NCI-H69 (cell line): ENCODE results near the gene OSBPL3.
"Not testable (repeated sequence)": the region's sequence is repeated elsewhere in the genome, so short reads cannot be mapped to it uniquely, and the experiment has no call there.

Experiments
- DNase-seq: peaks from one replicate; lab custom pipeline; 2025; lab: John Stamatoyannopoulos, UW

Gene OSBPL3

DNA sequence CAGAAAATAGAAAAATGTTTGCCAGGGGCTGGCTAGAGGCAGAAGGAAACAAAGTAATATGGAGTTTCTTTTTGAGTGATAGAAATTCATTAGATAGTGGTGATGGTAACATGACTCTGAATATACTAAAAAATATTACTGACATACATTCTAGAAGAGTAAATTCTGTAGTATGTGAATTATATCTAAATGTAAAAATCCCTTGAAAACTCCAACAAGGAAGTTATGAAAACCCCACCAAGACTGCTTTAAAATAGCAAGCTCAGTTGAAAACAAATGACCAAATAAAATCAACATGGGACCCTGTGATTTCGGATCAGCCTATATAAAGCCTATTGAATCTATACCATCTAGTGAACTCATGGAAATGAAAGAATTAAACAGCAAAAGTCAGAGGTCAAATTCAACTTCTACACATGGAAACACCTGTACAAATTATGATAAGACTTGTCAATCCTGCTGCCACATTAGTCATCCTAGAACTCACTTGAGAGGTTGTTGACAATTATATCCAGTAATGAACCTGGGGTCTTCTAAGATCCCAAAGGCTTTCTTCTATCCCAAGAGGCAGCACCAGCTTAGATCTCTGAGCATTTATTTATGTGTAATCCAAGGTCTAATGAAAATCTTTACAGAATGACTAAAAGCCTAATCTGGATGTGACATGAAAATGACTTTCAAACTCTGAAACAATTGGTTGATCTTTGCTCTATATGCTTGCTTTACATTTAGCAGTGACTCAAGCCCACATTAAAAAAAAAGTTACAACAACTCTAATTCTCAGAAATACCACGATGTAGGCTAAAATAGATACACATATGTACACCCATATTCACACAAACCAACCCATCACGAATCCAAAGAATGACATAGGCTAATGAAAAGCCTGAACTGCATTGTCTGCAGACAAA, 59.3 kb downstream of the OSBPL3 start:
- DNase-seq, result no peak

DNA sequence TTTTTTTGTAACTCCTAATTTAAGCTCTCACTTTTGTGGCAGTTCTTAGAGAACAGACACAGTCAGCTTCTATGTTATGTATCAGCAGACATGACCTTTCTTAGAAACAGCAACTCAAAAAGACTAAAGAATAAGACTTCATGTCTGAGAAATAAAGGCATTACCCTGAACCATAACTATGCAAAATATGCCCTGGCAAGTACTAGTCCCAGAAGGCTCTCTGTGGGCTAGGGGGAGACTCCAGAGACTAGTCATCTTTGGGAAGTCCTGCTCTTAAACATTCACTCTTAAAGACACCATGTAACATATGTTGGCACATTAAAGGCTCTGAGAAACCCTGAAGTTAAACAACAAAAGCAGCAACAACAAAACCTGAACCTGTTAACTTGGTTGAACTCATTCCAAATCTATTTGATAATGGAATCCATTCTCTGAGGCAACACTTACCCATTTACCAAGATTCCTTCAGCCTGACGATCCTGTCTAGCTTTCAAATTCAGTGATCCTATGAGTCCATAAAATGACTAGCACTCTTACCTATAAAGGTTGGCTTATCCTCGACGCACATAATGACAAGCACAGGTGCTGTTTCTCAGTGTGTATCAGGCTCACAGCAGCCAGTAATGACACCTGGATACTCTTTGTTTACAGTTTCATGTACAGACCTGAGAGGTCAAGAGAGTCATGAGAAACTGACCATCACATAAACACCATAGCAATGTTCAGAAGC, 62.3 kb downstream of the OSBPL3 start:
- no peak for DNase-seq

DNA sequence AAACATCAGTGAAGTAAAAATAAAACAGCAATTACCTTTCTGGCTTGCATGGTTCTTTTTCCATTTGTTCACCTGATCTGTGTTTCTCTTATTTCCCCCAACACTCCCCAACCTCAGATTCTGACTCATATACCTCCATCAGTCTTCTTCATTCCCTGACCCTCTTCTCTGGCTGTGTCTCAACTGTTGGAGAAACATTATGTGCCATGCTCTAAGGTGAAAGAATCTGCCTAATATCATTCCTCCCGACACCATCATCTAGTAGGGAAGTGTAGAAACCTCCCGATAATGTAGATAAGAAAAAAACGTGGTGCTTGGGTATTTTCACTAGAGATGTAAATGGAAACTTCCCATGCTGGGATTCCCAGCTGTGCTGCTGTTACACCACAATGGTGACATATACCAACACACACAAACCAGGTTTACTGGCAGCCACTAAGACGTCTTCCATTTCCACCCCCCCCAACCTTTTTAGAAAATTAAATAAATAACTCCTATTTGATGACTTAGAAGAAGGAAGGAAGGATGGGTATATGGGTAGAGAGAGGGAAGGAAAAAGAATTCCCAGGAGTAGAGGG, 63.4 kb downstream of the OSBPL3 start:
- DNase-seq, result no peak

DNA sequence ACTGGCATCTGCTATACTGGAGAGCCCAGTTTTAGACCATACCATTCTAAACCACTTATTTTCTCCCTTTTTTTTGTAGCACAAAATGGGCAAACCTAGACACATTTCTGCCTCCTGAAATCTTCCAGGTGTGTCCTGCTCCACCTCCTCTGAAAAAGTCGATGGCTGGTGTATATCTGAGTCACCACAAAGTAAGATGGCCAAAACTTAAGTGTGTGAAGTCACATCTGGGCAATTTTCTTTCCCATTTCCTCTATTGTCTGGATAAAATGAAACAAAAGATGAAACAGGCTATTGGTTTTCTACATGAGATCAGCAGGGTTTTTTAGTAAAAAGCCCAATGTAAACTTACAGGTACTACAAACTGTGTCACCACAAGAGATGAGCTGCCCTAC, 65.5 kb downstream of the OSBPL3 start:
- no peak for DNase-seq

DNA sequence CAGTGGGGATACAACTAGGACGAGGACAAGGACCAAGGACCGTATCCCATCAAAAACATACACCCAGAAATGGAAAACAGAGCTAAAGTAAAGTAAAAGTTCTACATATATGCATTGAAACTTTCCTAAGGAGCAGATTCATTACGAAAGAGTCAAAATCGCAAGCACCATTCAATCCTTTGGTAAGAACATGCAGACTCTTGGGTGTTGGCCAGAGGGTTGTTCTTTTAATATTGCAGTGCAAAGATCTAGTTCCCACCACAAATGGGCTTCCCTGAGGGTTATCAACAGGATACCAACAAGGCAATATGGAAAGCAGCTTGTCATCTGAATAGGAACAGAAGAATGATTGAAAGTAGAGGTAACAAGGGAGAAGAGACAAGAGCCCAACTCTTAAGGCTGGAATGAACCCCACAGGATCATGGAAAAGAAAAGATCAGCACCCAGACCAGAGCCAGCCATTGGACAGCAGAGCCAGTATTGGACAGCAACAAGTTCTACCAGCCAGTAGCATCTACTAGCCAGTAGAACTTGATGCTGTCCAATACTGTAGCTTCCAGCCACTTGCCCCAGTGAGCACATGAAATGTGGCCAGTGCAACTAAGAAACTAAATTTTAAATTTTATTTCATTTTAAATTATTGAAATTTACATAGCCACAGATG, 66.0 kb downstream of the OSBPL3 start:
- DNase-seq, result no peak

DNA sequence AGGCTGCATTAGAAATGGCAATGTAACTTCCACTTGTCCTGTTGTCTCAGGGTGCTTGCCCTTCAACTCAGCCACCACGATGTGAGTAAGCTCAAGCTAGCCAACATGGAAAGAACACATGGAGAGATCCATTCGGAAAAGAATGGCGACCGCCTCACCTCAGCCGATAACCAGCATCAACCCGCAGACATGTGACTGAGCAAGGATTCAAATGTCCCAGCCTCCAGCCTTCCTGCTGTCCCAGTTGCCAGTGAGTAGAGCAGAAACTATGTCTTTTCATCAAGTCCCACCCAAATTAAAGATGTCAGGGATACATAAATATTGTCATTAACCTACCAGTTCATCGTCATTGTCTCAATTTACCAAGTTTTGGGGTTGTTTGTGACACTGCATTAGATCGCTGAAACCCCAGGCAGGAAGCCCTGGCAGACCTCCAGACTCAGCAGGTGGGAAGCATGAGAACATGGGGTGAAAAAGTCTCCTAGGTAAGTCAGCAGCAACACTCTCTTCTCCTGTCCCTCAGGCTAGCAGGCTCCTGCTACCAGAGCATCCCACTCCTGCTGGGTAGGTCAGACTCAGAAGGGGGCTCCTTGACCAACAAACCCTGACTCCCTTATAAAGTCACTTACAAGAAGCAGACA, 67.0 kb downstream of the OSBPL3 start:
- DNase-seq, result peak; percentile 24

DNA sequence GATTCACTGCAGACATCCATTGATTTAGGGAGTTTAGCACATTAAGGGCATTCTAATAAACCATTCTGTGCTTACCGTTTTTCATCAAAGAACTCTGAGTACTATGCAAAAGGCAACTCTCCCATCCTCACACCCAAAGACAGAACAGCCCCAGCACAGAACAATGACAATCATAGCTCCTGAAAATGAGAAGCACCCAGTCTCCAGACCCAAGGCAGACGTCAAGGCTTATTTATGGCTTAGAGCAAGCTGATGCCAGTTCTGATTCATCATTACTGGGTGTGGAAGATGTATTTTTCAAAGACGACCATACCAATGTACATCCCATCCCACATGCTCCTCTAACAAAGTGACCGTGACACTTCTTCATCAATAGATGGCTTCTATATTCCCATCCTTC, 67.6 kb downstream of the OSBPL3 start:
- no peak for DNase-seq

DNA sequence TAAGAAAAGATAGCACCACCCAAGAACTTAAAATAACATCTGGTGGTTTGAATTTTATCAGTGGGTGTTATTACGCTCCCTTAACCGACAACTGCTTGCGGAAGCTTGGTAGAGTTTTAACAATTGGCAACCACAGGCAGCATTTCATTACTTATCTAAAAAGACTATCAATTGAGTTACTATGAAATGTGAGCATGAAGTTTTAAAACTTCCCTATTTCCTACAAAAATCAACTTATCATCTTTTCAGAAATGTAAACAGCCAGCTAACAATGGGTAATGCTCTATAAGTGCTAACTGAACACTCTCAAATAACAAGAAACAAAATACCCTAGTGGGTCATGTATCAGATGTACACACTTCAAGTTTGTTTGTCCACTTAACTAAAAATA, 68.8 kb downstream of the OSBPL3 start:
- no peak for DNase-seq

DNA sequence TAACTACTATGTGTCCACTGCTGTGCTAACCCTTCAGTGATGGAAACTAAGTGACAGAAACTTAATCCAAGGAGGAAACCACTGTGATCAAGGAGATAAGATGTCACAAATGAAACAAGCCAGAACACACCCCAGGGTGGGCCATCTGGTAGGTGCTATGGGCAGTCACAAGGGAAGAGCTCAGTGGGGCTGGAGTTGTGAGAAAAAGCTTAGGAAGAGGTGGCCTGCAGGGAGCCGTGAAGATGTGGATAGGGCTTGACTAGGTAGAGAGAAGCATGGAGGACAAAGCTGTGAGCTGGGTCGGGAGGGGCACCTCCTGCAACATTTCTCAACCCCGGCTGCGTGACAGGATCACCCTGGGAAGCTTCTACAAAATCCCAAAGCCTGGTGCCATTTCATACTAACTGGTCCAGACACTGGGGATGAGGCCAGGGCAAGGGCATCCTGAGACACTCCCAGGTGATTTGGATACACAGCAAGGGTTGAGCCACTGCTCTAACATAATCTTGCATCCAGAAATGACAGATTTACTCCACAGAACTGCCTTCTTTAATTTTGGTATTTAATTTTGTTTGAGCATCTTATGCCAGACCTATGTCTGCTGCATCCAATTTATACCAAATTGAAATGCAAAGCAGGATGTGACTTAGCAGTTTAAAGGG, 69.3 kb downstream of the OSBPL3 start:
- DNase-seq, result no peak

DNA sequence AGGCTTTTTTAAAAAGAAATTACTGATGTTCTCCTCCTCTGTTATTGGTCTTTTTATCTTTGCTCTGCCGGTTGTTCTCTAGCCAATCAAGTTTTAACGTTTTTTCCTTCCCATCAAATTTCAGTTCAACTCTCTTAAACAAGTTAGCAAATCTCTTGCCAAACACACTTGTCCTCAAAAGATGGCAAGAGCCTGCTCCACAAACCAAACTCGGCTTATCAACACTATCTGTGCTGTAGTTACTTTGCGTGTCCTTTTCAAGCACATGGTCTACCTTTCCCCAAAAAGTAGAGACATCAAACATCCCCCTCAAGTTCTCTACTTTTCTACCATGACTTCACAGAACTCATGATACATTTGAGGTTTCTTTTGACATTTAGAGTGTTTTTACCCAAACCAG, 71.3 kb downstream of the OSBPL3 start:
- DNase-seq, result no peak

DNA sequence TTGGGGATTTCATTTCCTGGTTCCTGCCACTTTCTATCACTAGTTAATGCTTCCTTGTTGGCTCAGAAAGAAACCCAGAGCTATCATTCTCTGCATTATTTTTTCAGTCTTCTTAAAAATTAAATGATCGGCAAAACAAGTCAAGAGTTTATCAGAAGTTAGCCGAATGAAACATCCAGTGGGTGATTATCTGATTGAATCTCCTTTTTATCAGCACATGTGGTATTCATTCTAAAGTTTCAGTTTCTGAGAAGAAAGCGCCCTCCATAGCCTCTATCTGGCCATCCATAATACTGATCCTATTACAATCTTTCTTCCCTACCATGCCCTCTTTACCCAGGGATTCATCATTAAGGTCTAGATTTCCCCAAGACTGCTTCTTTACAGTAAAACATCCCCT, 71.8 kb downstream of the OSBPL3 start:
- DNase-seq, result no peak

DNA sequence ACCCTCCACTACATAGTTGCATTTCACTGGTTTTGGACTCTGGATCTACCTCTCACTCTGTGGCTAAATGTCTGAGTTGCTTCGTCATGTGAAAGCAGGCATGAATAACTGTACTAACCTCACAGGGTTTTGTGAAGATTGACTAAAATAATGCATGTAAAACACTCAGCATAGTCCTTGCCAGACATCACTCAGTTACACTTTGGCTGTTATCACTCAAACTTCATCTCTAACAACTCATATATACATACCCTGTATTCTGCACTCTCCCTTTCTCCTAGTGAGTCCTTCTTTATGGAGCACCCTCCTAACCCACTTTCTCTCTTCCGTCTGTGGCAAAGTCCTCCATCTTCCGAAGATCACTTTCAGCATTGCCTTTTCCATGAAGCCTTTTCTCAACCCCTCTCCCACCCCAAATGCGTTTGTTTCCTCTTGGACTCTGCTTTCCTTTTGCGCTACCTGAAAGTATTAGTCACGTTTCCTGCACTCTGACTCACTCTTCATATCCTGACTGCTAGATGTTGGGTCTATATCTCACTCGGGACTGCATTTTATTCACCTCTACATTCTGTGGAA, 72.6 kb downstream of the OSBPL3 start:
- no peak for DNase-seq

DNA sequence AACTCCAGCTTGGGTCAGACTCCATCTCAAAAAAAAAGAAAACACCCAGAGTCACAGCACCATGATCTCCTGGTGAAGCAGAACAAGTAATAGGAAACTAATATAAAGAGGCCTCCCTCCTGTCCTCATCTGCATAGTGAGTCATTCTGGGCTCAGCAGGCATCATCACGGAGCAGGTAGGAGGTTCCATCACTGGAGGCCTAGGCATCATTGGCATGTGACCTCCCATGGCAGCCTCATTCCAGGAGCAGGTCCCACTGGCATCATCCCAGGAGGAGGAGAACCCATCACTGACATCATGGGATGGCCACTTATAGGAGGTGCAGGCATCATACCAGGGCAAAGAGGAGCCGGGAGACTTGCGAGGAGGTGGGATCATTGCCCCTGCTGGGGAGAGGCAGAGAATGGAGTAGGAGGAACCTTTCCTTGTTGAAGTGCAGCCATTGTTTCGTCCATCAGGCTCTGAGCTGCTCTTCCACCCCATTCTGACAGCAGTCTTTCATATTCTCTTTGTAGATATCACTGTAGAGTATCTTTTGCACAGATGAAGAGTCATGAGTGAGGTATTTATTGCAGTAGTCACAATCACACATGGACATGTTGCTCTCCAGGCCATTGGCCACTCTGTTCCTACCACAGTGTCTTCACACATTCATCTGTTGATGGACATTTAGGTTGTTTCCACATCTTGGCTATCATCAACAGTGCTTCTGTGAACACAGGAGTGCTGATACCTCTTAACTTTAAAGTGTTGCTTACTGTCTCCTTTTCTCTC, 73.8 kb downstream of the OSBPL3 start:
- no peak for DNase-seq

DNA sequence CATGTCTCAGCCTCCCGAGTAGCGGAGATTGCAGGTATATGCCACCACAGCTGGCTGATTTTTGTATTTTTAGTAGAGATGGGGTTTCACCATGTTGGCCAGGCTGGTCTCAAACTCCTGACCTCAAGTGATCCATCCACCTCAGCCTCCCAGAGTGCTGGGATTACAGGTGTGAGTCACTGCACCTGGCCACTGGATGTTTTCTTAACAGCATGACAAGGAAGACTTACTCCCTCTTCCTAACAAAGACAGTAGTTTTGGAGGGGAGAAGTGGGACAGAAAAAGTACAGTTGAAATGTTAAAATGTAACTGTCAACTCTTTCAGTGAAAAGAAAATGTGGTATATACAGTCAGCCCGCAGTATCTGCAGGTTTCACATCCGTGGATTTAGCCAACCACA, 76.0 kb downstream of the OSBPL3 start:
- not testable (repeated sequence) for DNase-seq

DNA sequence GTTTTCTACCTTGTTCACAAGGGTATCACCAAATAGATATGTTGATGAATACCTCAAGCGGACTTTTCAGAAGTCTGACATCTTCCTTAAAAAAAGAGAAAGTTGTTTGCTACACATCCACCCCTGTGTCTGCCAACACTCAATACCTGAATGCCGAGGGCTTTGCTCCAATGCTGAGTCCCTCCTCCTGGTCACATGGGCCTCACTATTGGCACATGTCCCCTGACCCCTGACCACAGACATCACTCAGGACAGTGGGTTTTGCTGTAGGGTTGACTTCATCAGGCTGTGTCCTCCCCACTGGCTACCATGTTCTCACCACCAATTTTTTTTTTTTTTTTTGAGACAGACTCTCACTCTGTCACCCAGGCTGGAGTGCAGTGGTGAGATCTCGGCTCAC, 76.4 kb downstream of the OSBPL3 start:
- no peak for DNase-seq

DNA sequence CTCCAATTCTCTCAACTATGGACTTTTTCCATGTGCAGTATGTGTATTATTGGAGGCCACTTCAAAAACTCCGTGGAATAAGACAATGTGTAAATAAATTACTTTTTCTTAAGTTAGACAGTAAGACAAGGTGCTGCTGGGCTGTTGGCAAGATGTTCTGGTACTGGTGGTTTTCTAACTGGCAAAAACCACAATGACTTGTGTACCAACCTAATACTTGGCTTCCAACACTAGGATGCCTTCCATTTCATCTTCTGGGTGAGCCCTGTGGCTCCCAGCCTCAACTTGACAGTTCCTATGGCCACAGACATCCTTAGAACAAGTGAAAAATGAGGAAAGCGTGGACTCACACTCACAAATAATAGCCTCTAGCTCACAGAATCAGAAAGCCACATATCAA, 77.0 kb downstream of the OSBPL3 start:
- no peak for DNase-seq

DNA sequence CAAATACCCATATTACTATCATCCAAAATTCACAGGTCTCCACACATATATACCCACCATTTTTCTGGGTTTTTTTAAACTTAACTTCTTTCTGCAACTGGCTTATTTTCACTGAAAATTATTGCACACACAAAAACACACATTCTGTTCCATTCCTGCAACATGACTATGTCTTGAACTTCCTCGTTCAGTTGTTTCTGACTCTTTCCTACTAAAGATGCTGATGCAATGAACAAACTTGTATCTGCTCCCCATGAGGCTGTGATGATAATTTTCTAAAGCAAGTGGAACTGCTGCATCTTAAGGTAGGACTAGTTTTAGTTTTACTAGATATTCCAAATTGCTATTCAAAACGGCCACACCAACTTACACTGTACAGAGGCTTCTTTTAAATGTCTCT, 77.7 kb downstream of the OSBPL3 start:
- DNase-seq, result no peak

DNA sequence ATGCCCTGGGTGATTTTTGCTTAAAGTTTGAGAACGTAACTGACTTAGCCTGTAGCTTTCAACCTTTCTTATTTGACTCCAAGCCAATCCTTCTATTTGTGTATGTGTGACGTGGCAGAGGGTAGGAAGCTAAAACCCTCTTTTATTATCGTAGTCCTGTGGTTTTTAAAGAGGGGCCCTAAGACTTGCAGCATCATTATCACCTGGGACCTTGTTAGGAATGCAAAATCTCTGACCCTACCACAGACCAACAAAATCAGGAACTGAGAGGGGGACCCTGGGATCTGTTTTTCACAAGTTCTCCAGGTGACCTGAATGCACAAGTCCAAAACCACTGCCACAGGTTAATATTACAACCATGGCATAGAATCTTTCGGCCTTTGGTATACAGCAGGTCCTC, 80.1 kb downstream of the OSBPL3 start:
- no peak for DNase-seq

DNA sequence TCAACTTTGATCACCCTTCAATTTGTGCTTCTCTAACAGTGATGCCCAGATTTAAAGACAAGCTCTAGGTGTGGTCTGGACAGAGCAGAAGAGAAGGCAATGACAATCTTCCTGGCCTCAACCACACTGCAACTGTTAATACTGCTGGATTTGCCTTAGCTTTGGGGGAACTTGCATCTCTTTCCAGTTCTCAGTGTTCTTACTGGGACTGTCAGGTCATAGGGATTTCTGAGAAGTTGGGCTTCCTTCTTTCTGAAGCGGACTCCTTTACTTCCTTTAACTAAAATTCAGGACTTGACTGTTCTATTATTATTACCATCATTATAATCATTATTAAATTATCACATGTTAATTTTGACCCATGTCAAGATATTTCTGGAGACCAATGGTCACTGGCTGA, 80.8 kb downstream of the OSBPL3 start:
- no peak for DNase-seq

DNA sequence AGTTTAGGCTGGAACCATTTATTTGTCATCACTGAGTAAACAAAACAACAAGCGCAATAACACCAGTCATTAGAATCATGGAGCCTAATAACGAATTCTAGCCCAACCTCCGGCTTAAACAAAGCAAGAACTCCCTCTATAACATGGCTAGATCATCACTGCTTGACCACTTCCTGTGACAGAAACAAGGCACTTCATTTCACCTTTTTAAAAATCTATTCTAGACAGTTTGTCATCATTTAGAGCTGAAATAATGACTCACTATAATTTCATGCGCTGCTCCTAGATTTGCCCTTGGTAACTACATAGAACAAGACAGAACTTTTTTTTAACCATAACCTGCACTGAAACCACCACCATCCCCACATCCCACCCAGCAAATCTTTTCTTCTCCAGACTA, 81.3 kb downstream of the OSBPL3 start:
- no peak for DNase-seq
